ENCODE data around the gene PCDH9.

The PCDH9 gene

GRCh38 chr13:66378894-66379293 is 851.2 kb downstream of the PCDH9 start:
- ATAC-seq (replicated peaks) (no peak), DNase-seq (no peak)
- H3K27ac Mint-ChIP-seq: no peak overlapping the region
- no peak overlapping the region for H3K4me3 Mint-ChIP-seq
- no peaks in the 10 kb centered on the region for H3K4me1 Mint-ChIP-seq (ENCODE audit: low read depth in 2 of 2)
- peaks cover 0 to 6% of the 10 kb centered on the region in 2 donors for H3K9me3 Mint-ChIP-seq
- H3K36me3 Mint-ChIP-seq (ENCODE audit: insufficient read depth): no peaks in the 10 kb centered on the region
- no peaks in the 10 kb centered on the region for H3K27me3 Mint-ChIP-seq

GRCh38 chr13:66377569-66377968 is 852.6 kb downstream of the PCDH9 start:
- no peak overlapping the region for H3K4me3 Mint-ChIP-seq
- DNase-seq (no peak), ATAC-seq (replicated peaks) (no peak)
- no peaks in the 10 kb centered on the region for H3K4me1 Mint-ChIP-seq (ENCODE audit: low read depth in 2 of 2)
- peaks cover 0 to 6% of the 10 kb centered on the region in 2 donors for H3K9me3 Mint-ChIP-seq
- no peak overlapping the region for H3K27ac Mint-ChIP-seq
- H3K27me3 Mint-ChIP-seq: no peaks in the 10 kb centered on the region
- H3K36me3 Mint-ChIP-seq (ENCODE audit: insufficient read depth): no peaks in the 10 kb centered on the region

DNA sequence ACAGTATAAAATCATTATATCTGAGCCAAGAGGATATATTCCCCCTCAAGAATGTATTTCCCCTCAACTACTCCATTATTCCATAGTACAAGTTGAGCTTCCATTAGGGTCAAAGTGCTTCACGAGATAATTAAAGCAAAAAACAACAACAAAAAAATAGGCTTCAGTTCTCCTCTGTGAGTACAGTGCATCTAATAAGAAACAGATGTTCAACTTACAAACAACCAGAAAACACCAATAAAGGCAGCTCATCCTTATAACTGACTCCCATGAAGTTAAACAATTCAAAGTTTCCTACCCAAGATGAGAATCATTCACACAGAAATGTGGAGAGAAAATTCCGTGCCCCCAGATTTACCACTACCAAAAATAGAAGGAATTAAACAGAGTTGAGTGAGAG is 854.4 kb downstream of the PCDH9 start:
- Mint-ChIP-seq H3K36me3 (ENCODE audit: insufficient read depth) (no peaks in the 10 kb centered on the region), H3K4me3 (no peak overlapping the region), H3K27me3 (no peaks in the 10 kb centered on the region), H3K27ac (no peak overlapping the region), H3K9me3 (peaks cover 0 to 6% of the 10 kb centered on the region in 2 donors), H3K4me1 (ENCODE audit: low read depth in 2 of 2) (no peaks in the 10 kb centered on the region)
- ATAC-seq (replicated peaks) (no peak), DNase-seq (no peak)

- Mint-ChIP-seq H3K27me3 (no peaks in the 10 kb centered on the region), H3K9me3 (peaks cover 0 to 2% of the 10 kb centered on the region in 2 donors), H3K4me1 (ENCODE audit: low read depth in 2 of 2) (no peaks in the 10 kb centered on the region), H3K36me3 (ENCODE audit: insufficient read depth) (no peaks in the 10 kb centered on the region), H3K27ac (no peak overlapping the region), H3K4me3 (no peak overlapping the region)
- ATAC-seq (replicated peaks) (no peak), DNase-seq (no peak)
Observed at GRCh38 chr13:66369666-66370065, 860.5 kb downstream of the PCDH9 start.

DNA sequence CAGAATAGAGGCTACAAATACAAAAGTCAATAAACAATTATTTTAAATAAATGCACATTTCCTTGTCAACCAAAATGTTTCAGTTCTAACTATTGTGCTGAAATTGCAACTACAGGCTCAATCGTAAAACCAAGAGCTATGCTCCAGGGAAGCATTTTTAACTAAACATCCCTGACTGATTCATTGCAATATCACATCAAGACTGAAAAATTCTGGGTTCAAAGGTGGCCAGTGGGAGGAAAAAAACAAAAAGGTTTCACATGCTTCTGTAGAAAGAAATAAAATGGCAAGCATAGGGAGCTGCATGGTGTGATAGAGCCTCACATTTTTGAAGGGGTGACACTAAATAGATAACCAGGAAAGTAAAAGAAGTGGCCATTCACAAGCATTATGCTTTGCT is 862.8 kb downstream of the PCDH9 start:
- H3K4me1 Mint-ChIP-seq (ENCODE audit: low read depth in 2 of 2): no peaks in the 10 kb centered on the region
- H3K4me3 Mint-ChIP-seq: no peak overlapping the region
- no peak overlapping the region for H3K27ac Mint-ChIP-seq
- no peaks in the 10 kb centered on the region for H3K27me3 Mint-ChIP-seq
- no peaks in the 10 kb centered on the region for H3K36me3 Mint-ChIP-seq (ENCODE audit: insufficient read depth)
- DNase-seq (no peak), ATAC-seq (replicated peaks) (no peak)
- H3K9me3 Mint-ChIP-seq: peaks cover 0 to 4% of the 10 kb centered on the region in 2 donors

DNA sequence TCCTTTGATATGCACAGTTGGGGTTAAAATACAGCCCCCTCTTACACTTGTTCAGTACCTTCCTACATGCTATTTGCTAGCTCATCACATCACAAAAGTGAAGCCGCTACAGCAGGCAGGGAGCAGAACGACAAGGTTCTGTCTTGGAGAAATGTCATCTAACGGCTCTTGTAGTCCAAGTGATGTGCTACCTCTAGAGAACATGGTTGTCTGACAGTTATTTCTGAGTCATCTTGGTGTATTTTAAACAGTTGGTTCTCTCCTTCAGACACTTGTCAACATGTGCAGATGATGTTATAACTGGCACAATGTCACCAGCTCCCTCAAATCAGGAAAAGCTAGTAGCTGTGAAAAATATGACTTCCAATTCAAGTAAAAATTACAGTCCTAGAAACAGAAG is 865.0 kb downstream of the PCDH9 start:
- H3K27me3 Mint-ChIP-seq: no peaks in the 10 kb centered on the region
- ATAC-seq (replicated peaks): no peak

DNA sequence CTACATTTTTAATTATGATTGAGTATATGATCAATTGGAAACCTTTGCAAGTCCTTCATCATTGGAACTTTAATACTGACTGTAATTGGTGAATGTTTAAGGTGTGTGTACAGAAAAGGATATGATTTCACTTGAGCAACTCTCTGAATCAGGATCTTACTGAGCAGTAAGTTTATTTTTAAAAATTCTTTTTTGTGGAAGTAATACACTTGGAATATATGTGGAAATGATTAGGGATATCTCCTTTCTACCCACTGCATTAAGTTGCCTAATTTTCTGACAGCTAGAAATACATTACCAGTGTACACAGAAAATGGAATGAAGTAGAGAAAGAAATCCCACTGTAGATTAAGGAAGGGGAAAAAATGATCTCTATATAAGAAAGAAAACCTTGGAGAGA is 865.8 kb downstream of the PCDH9 start:
- no peak for ATAC-seq (replicated peaks)
- Mint-ChIP-seq H3K9me3 (peaks cover 0 to 4% of the 10 kb centered on the region in 2 donors), H3K27ac (no peak overlapping the region), H3K27me3 (no peaks in the 10 kb centered on the region), H3K36me3 (ENCODE audit: insufficient read depth) (no peaks in the 10 kb centered on the region), H3K4me1 (ENCODE audit: low read depth in 2 of 2) (no peaks in the 10 kb centered on the region), H3K4me3 (no peak overlapping the region)
- no peak for DNase-seq

More for the DNA sequence above, 865.0 kb downstream of the PCDH9 start:
- no peak overlapping the region for H3K27ac Mint-ChIP-seq
- no peak overlapping the region for H3K4me3 Mint-ChIP-seq
- H3K9me3 Mint-ChIP-seq: peaks cover 0 to 4% of the 10 kb centered on the region in 2 donors
- no peak for DNase-seq
- no peaks in the 10 kb centered on the region for H3K36me3 Mint-ChIP-seq (ENCODE audit: insufficient read depth)
- H3K4me1 Mint-ChIP-seq (ENCODE audit: low read depth in 2 of 2): no peaks in the 10 kb centered on the region

DNA sequence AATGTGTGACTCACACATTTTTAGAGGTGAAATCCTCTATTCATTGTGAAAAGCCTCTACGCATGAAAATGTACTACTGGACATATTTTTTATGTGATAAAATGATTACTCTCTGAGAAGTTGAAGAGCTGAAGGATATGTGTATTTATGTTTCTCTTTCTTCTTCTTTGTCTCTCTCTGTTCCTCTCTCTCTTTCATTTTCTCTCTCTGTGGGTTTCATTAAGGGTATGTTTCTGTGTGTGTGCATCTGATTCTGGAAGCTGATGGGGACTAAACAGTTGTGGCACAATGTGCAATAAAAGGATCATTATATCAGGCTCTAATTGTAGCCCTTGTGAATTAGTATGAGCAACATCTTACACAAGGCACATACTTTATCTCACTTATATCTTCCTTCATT is 867.7 kb downstream of the PCDH9 start:
- no peaks in the 10 kb centered on the region for H3K36me3 Mint-ChIP-seq (ENCODE audit: insufficient read depth)
- H3K4me1 Mint-ChIP-seq (ENCODE audit: low read depth in 2 of 2): no peaks in the 10 kb centered on the region
- H3K27me3 Mint-ChIP-seq: no peaks in the 10 kb centered on the region
- H3K9me3 Mint-ChIP-seq: peaks cover 0 to 4% of the 10 kb centered on the region in 2 donors
- no peak for DNase-seq
- no peak for ATAC-seq (replicated peaks)
- H3K4me3 Mint-ChIP-seq: no peak overlapping the region
- no peak overlapping the region for H3K27ac Mint-ChIP-seq

DNA sequence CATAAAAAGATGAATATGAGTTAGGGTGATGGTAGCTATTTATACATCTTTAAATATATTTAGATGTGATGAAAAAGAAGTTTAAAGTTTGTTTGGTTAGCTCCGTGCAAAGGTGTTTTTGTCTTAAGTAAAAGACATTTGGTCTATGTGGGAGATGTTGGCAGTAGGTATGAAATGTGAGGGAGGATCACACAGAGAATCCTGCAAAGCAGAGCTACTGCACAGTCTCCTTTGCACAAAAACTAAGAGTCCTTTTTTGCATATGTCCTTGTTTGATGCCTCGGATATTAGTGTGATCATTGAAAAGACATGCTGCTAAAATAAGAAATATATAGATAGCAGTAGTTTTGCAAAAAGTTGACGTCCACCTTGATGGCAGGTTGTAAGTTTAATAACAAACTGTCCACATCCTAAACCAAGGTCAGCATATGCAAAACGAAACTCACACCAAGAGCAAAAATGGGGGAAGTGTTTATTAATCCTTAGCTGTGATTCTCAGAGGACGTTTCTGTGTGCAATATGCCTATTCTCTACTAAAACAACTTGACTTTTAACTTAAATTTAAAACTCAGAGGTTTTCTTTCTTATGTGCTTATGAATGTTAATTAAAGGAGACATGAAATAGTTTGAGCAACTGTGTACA is 870.1 kb downstream of the PCDH9 start:
- Mint-ChIP-seq H3K36me3 (ENCODE audit: insufficient read depth) (no peaks in the 10 kb centered on the region), H3K4me3 (no peak overlapping the region), H3K27ac (no peak overlapping the region), H3K4me1 (ENCODE audit: low read depth in 2 of 2) (no peaks in the 10 kb centered on the region), H3K9me3 (peaks cover 0 to 2% of the 10 kb centered on the region in 2 donors), H3K27me3 (no peaks in the 10 kb centered on the region)
- no peak for ATAC-seq (replicated peaks)
- no peak for DNase-seq

DNA sequence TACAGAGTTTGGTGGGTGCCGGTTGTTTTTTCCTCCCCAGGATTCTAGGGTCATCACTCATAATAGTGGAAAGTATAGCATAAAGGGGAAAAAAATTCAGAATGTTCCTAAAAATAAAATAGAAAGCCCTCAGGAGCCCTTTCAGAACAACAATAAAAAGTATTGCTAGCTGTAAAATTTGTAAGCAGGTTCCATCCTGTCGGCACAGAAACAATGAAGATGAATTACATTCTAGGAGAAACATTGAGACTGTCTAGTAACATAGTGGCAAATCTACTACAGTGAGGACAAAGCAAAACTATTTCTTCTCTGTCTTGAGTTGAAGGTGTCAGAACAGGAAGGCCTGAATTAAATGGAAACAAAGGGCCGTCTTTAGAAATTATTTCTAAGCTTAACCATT is 870.7 kb downstream of the PCDH9 start:
- DNase-seq (no peak), ATAC-seq (replicated peaks) (no peak)
- no peak overlapping the region for H3K4me3 Mint-ChIP-seq
- no peaks in the 10 kb centered on the region for H3K36me3 Mint-ChIP-seq (ENCODE audit: insufficient read depth)
- no peaks in the 10 kb centered on the region for H3K27me3 Mint-ChIP-seq
- no peaks in the 10 kb centered on the region for H3K4me1 Mint-ChIP-seq (ENCODE audit: low read depth in 2 of 2)
- H3K27ac Mint-ChIP-seq: no peak overlapping the region
- H3K9me3 Mint-ChIP-seq: peaks cover 0 to 4% of the 10 kb centered on the region in 2 donors

DNA sequence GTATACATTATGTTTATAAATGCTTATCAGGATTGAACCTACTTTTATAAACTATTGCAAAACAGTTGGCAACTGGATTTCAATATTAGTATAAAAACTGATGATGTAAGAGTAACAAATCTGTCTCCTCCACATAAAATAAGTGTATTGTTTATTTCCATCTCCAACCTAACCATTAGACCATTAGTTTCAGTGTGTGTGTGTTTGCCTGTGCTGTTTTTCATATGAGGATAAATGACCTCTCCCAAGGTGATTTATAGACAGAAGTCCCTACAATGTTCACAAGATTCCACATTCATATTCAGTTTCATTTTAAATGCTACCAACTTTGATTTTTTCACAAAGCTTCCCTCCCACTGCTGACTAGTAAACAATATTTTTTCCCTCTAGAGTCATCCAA is 871.6 kb downstream of the PCDH9 start:
- Mint-ChIP-seq H3K27me3 (no peaks in the 10 kb centered on the region), H3K36me3 (ENCODE audit: insufficient read depth) (no peaks in the 10 kb centered on the region), H3K4me3 (no peak overlapping the region), H3K4me1 (ENCODE audit: low read depth in 2 of 2) (no peaks in the 10 kb centered on the region), H3K9me3 (peaks cover 0 to 4% of the 10 kb centered on the region in 2 donors), H3K27ac (no peak overlapping the region)
- ATAC-seq (replicated peaks) (no peak), DNase-seq (no peak)

- no peak for ATAC-seq (replicated peaks)
- Mint-ChIP-seq H3K4me3 (no peak overlapping the region), H3K27ac (no peak overlapping the region), H3K36me3 (ENCODE audit: insufficient read depth) (no peaks in the 10 kb centered on the region), H3K9me3 (peaks cover 0 to 2% of the 10 kb centered on the region in 2 donors), H3K4me1 (ENCODE audit: low read depth in 2 of 2) (no peaks in the 10 kb centered on the region), H3K27me3 (no peaks in the 10 kb centered on the region)
- no peak for DNase-seq
Observed at GRCh38 chr13:66357463-66357862, 872.7 kb downstream of the PCDH9 start.

GRCh38 chr13:66354879-66355751 is 875.0 kb downstream of the PCDH9 start:
- no peaks in the 10 kb centered on the region for H3K4me1 Mint-ChIP-seq (ENCODE audit: low read depth in 2 of 2)
- ATAC-seq (replicated peaks) (no peak), DNase-seq (no peak)
- peaks cover 0 to 6% of the 10 kb centered on the region in 2 donors for H3K9me3 Mint-ChIP-seq
- no peak overlapping the region for H3K27ac Mint-ChIP-seq
- no peaks in the 10 kb centered on the region for H3K36me3 Mint-ChIP-seq (ENCODE audit: insufficient read depth)
- H3K4me3 Mint-ChIP-seq: no peak overlapping the region
- no peaks in the 10 kb centered on the region for H3K27me3 Mint-ChIP-seq

- Mint-ChIP-seq H3K36me3 (ENCODE audit: insufficient read depth) (no peaks in the 10 kb centered on the region), H3K27me3 (no peaks in the 10 kb centered on the region), H3K4me1 (ENCODE audit: low read depth in 2 of 2) (no peaks in the 10 kb centered on the region), H3K4me3 (no peak overlapping the region), H3K9me3 (peaks cover 0 to 8% of the 10 kb centered on the region in 2 donors), H3K27ac (no peak overlapping the region)
- DNase-seq (no peak), ATAC-seq (replicated peaks) (no peak)
Observed at GRCh38 chr13:66353664-66354063, 876.5 kb downstream of the PCDH9 start.

All from effector memory CD8-positive, alpha-beta T cell (primary cell).